HG03520 (cell line): ENCODE measurements around the gene MYH6.

Source experiments
- ATAC-seq: cut with Tn5 transposase; IDR thresholded peaks from one replicate; pipeline ENCODE4 v1.9.1; 2021; ENCODE audit warnings: mild to moderate bottlenecking, moderate library complexity; ENCODE audit not compliant: unreplicated experiment

The MYH6 gene

DNA sequence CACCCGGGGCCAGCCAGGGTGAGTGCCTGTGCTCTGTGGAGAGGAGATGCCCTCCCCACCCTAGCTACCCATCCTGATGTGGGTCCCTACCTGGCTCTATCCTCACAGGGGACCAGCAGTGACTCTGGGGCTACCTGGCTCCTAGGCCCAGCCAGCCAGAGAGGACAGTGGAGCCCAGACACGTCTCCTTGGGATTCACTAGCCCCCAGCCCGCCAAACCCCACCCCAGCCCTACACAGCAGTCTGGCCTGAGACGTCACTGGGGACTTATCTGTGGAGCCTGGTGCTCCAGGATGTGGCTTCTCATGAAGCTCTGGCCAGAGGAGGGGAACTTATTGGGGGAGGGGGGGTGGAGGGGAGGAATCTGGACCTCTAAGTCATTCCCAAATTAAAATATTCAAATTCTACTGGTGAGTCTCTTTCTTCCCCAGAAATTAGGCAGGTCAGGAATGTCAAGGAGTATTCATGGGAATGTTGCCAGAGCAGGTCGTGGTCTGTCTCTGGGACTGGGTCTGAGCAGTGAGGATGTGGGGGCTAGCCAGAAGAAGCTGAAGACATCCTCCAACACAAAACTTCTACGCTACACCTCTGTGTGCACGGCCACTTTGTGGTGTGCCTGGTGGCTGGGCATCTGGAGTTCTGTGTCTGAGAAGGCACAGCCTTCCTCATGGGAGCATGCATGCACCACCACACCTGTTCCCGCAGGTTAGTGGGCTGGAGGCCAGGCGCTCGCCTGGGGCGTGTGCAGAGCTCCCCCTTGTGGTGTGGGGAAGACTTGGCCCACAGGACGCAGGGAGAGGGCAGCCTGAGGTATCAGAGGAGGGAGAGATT lies 28.5 kb downstream of the MYH6 start:
- no peak for ATAC-seq

DNA sequence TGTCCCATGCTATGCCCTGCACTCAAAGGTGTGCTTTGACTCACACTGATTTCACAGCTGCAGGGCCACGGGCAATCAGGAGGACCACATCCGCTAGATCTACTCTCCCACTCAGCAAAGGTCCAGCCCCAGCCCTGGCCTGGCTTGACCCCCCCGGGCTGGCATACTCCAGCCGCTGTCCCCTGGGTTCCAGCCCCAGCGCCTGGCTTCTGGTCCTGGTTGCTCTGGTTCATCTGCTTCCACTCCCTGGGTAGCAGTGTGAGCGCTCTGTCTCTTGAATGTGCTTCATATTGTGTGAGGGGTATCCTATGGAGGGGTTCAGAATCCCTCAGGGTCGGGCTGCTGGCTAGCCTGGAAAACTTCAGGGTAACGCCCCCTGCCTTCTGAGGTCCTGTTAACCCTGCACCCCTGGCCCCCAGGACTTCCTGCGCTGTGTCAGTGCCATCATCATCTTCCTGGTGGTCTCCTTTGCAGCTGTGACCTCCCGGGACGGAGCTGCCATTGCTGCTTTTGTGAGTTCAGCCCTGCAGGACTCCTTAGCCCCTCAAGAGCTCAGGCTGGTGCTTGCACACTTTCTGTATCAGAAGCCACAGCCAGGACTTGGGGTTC lies 29.4 kb downstream of the MYH6 start:
- no peak for ATAC-seq

- ATAC-seq: no peak
Measured at GRCh38 chr14:23377573-23378563, 30.2 kb downstream of the MYH6 start.

- ATAC-seq: no peak
Measured at GRCh38 chr14:23377198-23377550, 30.9 kb downstream of the MYH6 start.

DNA sequence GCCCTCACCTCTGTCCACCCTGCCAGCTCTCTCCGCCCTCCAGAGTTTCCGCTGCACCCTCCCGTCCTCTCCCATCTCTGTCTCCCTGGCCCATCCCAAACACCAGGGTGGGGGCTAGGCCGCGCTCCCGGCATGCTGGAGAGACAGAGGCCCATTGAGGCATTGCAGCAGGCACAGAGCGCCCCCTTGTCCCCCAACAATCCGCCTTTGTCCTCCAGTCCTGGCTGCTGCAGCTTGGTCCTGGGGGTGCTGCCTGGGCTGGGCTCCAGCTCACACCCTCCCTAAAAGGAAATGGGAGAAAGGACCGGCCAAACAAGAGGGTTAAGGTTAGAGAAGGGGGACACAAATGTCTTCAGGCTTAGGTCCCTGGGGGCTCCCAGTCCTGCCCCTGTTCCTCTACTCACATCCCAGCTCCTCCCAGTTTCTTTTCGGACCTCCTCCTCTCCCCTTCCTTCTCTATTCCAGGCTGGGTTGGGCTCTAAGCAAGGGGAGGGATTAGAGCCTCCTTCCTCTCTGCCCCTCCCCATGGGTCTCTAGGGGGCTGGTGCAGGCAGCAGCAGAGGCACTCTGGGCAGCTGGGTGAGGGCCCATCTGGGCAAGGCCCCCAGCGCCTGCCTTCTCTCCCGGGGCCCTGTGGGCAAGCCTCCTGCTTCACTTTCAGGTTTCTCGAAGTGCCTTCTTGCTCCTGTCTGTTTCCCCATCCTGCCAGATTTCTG lies 31.4 kb downstream of the MYH6 start, which contains the start of gene CMTM5:
TSS of gene CMTM5 (plus strand) at position 565 of the 716 bp plus-strand sequence. CDS start 206 bp downstream, outside the sequence.
- no peak for ATAC-seq

GRCh38 chr14:23375527-23376251 lies 32.4 kb downstream of the MYH6 start:
- ATAC-seq: no peak

- ATAC-seq: no peak
Measured at GRCh38 chr14:23373041-23373440, 35.0 kb downstream of the MYH6 start.

GRCh38 chr14:23372509-23372908 lies 35.6 kb downstream of the MYH6 start, which contains the start of gene IL25:
Gene IL25, plus strand, starts transcription at chr14:23372809.
- no peak for ATAC-seq

DNA sequence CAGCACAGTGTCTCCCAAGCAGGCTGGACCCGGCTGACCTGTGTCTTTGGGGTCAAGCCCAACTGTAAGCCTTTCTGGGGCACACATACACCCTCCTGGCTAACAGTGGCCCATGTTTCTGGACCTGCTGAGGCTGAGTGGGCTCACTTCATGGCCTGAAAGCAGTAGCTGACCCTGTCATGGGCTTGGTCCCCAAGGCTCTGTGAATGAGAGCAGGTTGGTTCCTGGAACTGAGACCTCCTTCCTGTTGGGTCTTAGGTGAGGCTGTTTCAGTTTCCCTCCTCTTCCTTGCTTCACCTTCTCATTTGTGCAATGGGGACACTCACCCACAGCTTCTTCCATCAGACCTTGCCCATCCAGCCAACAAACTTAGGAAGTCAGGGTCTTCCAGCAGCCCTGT lies 36.2 kb downstream of the MYH6 start:
- no peak for ATAC-seq

GRCh38 chr14:23370221-23370620 lies 37.9 kb downstream of the MYH6 start:
- ATAC-seq: no peak

DNA sequence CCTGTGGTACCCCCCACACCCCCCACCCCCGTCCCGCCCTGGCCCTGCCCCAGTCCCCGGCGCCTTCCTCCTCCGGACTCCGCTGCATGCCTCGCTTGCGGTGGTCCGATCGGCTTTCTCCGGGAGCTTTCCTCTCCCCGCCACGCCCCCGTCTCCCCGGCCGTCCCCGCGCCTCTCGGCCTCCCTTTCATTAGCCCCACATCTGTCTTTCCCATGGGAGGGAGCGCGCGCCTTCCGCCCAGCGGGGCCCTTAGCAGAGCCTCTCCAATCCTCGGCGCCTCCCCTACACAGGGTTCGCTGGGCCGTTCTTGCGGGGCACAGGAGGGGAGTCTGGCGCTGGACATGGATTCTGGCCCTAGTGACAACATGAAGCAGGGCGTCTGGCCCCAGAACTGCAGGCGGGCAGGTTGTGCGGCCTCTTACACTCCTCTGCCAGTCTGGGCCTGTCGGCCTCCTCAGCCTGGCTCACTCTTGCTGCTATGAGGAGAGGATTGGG lies 41.6 kb downstream of the MYH6 start:
- no peak for ATAC-seq

DNA sequence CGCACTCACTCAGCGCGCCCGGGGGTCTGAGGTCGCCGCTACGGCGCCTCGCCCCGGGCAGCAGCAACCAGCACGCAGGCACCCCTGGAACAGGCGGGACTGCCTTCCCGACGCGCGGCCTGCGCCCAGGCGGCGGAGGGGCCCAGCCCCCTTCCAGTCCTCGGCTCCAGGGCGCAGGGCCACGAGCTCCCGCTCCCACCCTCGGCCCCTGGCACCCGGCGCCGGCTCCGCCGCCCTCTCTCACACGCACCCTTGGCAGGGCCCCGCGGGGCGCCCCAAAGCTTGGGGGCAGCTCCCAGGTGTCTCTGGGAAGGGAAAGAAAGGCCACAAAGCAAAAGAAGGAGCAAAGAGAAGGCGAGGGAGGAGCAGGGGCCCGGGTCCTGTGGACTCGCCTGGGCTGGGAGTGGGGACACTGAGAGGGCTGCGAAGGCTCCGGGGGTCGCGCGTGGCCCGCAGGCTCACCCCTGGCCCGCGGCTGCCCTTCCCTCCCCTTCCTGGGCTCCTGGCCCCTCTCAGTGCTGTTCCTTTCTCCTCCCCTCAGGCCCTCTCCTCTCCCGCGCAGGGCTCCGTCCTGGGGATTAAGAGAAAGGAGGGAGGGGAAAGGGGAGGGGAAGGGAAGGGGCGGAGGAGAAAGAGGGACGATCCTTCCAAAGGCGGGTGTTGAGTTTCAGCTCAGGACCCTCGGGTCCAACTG lies 42.2 kb downstream of the MYH6 start:
- ATAC-seq: no peak

- no peak for ATAC-seq
Measured at GRCh38 chr14:23365036-23365731, 42.9 kb downstream of the MYH6 start, which contains the start of gene EFS. Gene EFS, minus strand, starts transcription at chr14:23365172. Its CDS starts 147 bp downstream, at chr14:23365025.

DNA sequence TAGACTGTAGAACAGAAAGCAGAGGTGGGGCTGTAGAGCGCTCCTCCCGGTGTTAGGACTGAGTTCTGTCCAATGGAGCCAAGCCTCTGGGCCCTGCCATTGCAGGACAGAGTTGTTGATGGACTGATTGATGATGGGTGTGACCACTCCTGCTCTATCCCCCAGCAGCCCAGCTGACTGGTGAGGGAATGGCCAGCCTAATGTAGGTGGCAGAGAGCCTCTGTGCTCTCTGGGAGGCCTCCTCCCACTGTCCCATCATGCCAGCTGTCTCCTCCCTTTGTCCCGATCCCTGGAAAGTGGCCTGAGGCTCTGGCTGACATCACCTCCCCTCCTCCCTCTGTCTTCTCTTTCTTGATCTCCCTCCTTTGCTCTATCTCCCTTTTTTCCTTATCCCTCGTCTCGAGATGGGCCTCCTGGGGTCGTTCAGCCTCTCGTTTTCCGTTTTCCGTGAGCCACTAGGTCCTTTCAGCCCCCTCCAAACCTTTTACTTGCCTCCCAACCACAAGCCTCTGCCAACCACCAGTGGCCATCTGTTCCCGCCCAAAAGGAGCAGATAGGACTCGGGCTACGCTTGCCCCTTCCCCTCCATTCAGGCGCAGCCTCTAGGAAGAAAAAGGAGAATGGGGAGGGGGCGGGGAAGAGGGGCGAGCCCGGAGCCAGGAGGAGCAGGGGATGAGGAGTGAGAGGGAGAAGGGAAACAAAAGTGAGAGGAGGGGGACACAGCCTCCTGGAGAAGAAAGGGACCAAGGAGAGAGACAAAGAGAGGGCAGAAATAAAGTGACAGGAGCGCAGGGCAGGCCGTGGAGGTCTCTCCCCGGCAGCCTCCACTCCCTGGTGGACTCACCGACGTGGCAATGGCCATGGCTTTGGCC lies 43.7 kb downstream of the MYH6 start:
- no peak for ATAC-seq

DNA sequence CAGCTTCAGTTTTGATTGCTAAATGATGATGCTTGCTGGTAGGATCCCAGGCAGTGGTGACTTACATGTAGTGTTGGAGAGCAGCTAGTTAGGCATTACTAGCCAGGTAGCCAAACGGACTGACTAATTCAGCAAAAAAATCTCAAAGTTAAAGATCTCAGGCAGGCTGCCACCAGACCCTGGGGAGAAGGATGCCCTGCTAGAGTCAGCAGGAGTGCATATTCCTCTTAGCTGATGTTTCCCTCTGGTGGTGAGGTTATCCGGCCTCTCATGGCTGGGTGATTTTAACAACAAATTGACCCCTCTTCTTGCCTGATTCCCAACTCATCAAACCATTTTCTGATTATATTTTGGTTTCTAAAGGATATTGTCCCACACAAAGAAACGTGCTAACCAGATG lies 45.9 kb downstream of the MYH6 start:
- no peak for ATAC-seq

DNA sequence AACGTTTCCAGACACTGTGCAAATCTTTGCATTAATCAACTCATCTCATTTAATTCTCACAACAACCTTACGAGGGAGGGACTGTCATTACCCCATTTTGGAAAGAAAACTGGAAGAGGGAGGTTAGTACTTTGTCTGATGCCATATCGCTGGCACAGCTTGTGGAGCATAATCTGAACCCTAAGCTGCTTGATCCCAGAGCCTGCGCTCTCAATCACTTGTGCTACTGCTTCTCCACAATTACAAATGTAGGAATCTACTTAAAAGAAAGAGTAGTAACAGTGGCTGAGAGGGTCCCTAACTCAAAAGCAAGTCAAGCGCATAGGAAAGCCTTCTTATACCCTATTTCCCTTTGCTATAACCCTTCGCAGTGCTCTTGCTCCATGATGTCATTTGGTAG lies 46.3 kb downstream of the MYH6 start:
- no peak for ATAC-seq

DNA sequence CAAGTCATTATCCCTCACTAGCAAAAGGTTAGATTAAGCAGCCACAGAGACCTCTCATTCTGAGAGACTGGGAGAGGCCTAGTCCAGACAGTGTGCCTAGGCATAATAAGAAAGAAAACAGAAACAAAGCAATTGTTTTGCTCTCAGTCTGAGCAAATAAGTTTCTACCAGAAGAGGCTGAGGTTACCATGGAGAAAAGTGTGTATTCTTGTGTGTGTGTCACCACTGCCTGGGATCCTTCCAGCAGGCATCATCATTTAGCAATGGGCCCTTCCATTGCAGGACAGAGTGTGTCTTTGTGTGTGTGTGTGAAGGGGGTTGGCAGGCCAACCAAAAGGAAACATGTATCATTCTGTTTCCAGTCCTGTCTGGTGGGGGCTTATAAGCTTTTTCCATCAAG lies 46.8 kb downstream of the MYH6 start:
- no peak for ATAC-seq
